GM21619 (cell line): ENCODE data around the gene LTC4S.

Experiments used
- ATAC-seq: cut with Tn5 transposase; IDR thresholded peaks from one replicate; pipeline ENCODE4 v1.9.1; 2021; ENCODE audit not compliant: unreplicated experiment

Gene LTC4S

DNA sequence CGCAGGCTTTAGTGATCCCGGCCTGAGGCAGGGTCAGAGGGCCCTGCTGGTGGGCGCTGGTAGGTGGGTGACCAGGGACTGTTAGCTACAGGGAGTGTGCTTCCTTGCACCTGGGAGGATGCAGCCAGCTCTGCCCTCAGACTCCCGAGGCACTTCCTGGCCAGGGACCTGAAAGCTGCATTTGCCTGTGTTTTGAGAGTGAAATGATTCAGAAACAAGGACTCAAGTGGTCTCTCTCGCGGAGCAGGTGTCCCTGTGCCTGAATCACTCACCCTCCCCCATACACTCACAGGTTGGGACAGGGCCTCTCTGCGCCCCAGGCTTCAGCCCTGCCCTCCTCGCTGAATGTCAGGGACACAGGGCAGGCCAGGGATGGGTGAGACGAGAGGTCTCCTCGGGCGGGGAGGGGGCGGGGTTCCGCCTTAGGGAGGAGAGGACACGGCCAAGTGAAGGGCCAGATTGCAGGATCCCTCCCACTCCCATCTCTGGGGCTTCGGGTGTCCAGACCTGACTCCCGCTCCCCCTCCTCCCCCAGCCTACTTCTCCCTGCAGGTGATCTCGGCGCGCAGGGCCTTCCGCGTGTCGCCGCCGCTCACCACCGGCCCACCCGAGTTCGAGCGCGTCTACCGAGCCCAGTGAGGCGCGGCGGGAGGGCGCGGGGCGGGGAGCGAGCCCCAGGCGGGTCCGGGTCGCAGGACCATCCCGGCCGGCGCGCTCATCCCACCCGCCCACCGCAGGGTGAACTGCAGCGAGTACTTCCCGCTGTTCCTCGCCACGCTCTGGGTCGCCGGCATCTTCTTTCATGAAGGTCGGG is 1.5 kb downstream of the LTC4S start:
- ATAC-seq: no peak

DNA sequence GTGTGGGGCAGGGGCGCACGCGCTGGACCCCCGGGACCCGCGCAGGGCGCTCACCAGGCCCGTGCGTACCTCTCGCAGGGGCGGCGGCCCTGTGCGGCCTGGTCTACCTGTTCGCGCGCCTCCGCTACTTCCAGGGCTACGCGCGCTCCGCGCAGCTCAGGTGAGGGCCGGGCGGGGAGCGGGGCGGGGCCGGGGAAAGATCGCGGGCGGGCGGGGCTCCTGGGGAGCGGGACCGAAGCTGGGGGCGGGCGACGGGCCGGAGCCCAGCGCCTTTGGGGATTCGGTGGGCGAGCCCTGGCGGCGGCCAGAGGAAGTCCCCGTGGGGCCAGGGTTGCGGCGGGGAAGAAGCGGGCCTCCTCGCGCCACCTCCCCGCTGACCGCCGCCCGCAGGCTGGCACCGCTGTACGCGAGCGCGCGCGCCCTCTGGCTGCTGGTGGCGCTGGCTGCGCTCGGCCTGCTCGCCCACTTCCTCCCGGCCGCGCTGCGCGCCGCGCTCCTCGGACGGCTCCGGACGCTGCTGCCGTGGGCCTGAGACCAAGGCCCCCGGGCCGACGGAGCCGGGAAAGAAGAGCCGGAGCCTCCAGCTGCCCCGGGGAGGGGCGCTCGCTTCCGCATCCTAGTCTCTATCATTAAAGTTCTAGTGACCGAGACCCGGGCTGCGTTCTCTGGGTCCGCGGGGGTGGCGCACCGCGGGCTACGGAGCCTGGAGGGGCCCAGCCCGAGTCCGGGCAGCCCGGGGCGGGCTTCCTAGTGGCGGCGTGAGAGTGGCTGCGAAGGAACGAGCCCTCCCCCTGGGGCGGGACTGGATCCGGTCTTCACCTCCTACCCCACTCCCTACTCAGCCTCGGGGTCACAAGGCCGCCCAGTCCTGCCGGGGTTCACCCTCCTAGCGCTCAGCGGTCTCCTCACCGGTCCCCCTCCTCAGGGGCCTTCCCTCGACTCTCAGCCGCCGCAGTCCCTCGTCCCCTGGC is 2.4 kb downstream of the LTC4S start:
- peak; percentile 66 for ATAC-seq

DNA sequence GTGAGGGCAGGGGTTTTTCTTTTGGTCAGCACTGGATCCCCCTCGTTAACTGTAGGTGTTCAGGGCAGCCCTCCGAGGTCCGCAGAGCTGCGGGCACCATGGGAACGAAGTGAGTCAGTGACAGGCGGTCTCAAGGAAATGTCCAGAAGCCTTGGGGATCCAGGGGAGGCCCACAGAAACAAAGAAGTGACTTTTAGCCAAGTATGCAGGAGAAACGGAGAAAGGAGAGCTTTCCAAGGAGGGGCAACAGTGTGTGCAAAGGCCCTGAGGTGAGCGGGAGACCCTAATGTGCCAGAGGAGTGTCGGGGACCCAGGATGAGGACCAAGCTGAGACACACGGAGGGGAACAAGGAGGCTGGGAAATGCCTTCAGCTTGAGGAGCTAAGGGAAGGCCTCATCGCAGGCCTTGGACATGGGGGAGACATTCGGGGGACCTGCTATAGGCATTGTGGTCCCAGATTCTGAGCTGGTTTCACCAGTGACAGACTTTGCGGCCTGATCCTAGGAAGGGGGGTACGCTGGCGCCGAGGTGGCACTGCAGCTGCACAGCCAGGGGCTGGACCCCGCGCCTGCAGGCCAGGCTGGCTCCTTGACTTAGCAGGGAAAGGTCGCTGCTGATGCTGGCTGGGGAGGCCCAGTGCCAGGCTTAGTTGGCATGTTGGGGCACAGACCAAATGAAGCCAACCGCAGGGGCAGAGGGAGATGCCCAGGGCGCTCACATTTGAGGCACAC is 3.3 kb downstream of the LTC4S start:
- ATAC-seq: no peak

DNA sequence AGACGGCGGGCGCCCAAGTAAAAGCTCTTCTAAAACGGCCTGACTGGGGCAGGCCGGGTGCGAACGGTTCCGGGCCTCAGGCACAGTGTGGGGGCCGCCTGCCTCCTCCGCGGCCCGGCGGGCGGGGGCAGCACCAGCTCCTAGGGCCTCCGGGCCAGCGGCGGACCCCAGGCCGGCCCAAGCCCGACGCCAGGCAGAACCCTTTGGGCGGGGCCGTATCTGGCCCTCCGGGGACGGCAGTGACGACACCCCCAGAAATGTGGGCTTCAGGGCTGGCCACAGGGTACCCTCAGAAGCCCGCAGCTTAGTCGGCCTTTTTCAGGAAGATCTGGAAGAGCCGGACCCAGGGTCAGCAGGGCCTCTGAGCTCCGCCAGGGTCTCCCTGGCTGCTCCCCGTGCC is 4.0 kb downstream of the LTC4S start:
- no peak for ATAC-seq

DNA sequence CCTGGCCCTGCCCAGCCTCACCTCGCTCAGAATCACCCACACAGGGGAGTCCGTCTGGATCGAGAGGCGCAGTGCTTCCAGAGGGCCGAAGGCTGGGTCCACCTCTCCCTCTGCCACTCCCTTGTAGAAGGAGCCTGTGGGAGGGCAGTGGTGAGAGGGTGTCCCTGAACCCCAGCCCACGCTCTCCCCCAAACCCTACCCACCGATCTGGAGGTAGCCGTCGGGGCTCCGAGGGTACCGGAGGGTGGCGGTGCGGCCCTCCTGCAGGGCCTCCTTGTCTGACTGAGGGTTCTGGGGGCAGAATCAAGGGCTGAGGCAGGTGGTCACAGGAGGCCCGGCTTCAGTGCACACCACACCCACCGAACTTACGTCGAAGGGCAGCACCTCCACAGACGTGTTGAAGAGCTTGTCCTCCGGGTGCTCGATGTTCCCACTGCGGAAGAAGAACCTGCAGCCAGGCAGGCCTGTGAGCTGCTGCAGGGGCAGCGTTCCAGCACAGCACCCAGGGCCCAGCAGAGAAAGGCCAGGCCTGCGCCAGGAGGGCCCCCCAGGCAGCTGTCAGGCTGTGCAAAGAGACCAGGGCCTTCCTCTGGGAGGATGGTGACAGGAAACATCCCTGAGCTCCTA is 4.5 kb downstream of the LTC4S start:
- ATAC-seq: no peak

DNA sequence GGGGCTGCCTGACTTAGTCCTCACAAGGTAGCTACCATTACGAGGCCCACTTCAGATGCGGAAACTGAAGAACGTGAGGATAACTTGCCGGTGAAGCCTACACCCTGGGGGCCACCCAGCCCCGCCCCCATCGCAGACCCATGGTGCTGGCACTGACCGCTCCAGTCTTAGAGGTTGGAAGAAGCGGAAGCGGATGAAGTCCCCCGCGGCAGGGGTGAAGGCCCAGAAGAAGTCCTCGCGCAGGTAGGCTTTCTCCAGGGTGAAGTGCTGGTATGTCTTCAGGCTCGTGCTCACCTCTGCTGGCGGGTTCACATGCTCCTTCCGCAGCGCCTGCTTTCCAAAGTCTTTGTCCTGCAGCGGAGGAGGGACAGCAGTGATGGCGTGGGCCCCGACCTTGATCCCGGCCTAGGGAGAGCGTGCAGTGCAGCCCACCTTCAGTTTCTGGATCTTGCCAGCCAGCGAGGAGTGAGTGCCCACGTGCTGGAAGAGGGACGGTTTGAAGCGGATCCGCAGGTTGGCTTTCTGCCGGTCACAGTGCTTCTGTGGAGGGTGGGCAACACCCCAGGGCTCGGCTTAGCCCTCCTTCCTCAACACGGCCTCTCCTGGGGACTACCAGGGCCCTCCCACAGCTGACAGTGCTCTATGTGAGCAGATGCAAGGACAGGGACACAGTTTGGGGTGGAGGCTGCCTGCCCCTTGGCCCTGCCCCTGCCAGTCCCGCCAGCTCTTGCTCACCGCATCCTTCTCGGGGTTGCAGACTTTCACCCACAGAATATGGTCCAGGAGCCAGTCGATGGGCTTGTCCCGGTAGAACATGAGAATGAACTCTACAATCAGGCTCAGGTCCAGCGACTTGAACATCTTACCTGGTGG is 5.2 kb downstream of the LTC4S start:
- no peak for ATAC-seq

DNA sequence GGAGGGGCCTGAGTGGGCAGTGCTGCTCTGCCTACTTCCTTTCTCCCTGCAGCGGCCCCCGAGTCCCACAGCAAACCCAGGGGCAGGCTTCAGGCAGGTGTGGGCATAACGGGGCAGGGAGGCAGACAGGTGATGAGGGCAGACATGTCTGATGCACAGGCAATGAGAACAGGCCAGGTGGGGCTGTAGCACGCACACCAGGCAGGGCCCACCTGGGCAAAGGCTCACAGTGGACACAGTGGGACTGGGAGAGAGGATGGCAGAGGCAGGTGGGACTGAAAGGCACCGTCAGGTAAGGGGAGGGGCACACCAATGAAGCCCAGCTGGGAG is 5.8 kb downstream of the LTC4S start:
- no peak for ATAC-seq

DNA sequence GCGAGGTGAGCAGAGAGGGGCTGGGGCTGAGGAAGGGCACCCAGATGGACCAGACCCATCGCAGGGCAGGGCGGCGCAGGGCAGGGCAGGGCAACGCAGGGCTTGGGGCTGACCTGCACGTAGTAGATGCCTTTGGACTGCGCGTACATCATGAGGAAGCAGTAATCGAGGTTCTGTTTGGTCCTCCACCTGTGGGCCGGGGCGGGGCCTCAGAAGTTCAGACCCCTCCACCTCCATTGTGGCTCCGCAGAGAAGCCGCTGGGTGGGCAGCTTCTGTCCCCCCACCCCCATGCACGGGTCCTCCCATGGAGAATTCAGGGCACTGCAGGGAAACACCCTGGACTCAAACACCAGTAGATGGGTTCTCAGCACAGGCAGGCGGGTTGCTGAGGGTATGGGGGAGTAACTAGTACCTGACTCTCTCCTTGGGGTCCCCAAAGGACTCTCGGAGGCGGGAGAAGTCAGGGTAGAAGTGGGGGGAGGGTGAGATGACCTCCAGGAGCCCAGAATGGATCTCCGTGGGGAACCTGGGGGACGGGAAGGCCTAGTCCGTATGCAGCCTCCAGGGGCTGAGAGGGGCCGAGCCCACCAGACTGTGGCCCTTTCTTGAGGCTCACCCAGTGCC is 6.4 kb downstream of the LTC4S start:
- no peak for ATAC-seq

DNA sequence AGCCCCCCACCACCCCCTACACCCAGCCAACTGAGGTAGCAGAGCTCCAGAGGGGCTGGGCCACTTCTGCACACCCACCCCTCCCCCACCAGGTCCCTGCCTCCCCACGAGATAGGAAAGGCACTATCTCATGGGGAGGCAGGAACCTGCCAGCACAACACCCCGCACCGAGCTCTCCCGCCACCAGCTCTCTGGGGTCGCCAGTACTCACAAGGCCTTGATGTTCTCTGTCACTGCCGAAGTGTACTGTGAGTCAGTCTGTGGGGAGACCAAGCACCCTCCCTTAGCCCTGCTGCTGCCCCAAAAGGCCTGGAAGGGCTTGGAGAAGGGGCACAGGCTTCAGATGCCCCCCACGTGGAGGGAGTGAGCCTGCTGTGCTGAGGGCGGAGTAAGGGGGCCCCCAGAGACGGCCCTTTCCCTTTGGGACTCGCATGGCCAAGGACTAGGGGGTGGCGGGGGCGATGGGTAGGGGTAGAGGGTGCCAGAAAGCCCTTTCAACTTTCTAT is 7.0 kb downstream of the LTC4S start:
- no peak for ATAC-seq

DNA sequence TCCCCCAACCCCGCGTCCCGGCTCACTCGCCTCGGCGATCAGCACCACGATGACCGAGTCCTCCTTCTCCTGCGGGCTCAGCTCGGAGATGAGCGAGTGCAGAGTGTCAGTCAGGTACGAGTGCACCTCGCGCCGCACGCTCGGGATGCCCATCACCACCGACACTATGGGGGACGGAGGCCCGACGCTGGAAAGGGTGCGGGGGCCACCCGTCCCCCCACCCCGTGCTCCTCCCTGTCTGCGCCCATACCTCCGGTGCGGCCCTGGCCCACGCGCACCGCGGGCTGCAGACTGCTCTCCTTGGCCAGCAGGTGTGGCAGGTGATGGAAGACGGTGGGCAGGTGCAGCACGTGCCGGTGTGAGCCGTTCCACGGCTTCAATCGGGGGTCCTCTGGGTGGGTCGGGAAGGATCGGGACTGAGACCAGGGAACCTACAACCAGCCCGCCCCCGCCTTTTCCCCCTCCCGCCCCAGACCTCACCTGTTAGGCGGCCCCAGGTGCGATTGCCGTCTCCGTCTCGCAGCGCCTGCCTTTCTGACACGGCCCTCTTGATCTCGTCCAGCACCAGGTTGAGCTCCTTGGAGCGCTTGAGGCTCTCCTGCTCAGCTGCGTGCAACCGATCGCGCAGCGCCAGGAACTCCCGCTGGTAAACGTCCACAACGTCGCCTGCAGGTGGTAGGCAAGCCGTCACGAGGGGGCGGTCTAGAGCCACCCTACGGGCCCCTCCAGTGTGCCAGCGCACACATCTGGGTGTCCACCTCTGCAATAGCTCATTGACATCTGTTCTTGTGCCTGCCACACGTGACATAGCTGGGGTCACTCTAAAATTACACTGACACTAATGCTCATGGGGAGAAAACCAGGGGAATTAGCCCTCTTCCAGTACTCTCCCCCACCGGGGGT is 7.8 kb downstream of the LTC4S start:
- peak; percentile 32 for ATAC-seq

DNA sequence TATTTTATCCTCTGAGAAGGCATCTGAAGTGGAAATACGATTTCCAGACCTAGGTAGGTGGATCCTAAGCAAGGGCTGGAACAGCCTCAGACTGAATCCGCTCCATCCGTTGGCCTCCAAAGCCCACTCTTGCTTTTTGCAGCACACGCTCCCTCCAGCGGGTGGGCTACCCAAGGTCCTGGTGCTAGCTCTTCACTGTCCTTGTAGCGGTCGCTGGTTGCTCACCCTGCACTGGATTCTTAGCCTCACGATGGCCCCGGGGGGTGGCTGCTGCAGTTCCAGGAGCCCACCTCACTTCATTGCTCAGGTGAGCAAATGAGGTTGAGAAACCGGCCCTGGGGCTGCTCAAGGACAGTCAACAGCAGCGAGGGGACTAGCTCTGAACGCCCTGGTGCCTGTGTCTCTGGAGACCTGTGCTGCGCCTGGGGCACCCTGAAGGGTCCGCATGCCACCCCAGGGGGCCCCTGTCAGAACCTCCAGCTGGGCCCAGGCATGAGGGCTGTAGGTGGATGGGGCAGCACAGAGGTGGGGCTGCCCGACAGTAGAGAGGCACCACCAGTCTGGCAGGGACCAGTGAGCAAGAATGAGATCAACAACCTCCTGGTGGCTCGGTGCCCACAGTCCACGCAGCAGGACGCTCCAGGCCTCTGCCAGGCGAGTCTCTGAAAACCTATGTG is 8.6 kb downstream of the LTC4S start:
- no peak for ATAC-seq

DNA sequence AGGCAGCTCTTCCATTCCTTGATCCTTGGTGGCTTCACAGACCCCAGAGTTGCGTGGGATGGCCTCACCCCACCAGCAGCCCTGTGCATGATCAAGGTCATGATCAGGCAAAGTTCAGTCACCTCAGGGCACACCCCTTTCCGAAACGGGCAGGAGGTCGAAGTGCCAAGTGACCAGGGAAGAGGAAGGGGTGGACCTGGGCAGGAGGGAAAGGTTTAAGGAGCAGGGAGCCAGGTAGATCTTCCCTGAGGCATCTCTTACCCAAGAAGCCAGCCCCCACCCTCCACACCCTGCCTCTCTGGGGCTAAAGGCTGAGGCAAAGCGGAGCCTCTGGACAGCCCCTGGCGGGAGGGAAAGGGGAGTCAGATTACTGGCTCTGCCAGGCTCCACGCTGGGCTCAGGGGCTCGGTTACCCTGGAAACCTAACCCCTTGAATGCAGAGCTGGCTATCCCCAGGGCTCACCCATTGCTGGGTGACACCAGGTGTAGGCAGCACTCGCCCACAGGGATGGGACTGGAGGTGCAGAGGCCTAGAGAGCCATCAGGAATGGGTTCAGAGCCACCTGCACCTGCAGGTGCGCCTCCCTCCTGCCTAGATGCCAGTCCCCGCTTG is 9.3 kb downstream of the LTC4S start:
- ATAC-seq: no peak

DNA sequence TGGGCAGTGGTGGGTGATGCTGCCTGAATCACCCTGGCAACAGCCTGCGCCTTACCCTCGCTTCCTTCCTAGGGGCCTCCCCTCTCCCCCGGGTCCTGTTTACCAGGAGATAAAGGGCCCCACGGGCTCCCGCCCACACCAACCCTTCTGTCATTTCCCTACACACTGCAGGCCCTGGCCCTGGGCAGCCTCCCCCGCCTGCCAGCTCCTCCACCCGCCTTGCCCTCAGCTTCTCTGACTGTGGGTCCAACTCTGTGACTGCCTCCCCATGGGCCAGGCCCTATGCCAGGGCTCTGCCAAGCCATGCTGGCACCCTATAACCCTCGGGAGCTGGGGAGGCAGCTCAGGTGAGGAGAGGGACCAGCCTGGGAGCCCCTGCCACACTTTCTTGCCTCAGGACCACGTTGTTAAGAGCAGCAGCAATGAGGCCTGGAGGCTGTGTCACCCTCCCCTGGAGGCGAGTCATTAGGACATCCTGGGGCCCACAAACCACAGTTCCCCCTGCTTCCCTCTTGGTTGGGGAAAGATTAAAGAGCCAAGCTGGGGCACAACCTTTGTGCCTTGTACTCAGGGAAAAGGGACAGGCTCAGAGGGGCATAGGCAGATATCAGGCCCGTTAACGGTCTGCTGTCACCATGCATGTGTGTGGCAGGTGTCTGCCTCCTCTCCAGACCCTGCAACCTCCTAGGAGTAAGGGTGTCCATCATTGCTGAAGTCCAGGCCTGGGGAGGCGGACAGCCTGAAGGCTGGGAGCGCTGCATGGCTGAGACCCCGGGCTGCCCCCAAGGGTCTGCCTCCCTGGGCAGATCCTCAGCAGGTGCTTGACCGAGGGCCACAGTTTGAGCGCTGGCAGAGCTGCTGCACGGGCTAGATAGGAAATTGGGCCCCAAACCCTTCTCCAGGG is 10.1 kb downstream of the LTC4S start:
- no peak for ATAC-seq

DNA sequence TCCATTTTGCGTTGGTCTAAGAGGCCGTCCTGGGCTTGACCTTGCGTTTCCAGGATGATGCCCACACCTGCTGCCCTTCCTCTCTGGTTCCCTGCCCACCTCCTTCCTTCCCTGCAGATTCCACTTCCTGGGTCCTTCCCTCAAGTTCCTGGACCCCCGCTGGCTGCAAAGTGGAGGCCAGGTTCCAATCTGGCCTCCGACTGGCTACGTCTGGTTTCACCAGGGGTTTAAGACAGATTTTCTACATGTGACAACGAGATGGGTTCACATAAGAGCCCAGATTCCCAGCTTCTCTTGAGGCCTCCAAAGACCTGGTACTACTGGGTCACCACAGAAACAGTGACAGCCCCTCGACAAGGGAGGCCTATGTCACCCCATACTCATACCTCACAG is 10.8 kb downstream of the LTC4S start:
- no peak for ATAC-seq

DNA sequence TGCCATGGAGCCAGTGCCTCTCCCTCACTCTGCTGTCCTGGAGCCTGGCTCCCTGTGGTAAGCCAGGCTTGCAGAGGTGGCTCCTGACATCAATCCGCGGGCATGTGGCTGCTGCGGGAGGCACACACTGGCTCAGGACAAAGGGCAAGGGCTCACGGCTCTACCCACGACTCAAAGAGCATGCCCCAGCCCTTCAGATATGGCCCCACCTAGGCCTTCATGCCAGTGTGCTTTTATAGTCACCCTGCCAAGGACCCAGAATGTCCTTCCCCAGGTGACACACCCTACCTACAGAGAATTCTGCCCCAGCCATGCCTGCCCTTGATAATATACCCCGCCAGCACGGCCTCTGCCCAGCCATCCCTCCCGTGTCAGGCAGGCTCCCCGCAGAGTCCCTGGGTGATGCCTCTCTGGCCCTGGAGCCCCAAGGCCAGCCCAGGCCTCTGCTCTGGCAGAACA is 11.3 kb downstream of the LTC4S start:
- no peak for ATAC-seq

DNA sequence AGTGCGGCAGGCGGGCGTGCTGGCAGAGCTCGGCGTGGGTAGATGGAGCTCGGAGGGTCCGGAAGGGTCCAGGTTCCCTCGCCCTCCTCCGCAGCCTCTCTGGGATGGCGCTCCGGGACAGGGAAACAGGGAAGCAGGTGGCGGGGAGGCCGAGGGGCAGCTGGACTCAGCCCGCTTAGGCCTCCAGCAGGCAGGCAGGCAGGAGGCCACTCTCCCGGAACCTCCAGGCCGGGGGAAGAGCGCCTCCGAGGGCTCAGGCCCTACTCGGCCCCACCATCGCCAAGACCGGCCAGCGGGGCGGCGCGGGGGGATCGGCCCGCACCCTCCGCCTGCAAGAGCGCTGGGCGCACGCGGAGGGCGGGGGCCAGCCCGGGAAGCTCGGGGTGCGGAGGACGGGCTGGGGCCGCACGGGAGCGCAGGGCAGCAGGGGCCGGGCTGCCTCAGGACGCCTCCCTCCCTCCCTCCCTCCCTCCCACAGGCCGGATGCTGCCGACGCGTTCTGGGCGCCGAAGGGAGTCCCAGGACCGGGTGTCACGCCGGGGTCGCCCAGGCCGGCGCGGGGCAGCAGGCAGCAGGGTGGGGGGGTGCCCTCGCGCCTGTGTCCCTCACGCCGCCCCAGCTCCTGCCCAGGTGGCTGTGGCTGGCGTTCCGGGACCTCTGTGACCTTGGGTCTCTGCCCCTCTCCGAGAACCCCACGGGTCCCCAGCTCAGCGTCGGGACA is 11.9 kb downstream of the LTC4S start:
- peak; percentile 18 for ATAC-seq
